ENCODE results near the gene NFIB. TPM values are rescaled to one million over a fixed set of nuclear protein-coding genes. Genes with fewer than 3 reads are reported as not detected.

The NFIB gene
- total RNA-seq, 2 experiments from 2014 or later = 13.7 to 25.1 TPM

DNA sequence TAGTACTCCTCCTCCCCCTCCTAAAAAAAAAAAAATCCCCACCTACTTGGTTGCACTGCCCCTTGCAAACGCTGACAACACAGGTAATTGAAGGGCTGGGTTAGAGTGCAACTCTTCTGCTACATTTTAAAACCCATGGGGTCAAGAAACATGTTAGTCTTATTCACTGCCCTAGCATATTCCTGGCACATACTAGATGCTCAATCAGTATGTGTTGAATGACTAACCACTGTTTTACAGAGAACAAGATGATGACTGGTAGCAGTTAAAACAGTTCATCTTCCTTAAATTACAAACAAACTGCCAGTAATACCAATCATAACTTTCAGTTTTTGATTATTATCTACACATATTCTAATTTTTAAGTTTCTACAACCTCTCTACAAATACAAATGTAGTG, 124.4 kb downstream of the NFIB start:
- H2AFZ ChIP-seq (ENCODE audit: low read length) = no peak overlapping the region
- H3K9me2 ChIP-seq (ENCODE audit: insufficient read depth, low read length) = no peaks in the 10 kb centered on the region
- ChIA-PET POLR2A (interaction anchor here (3.2 kb wide), 1 partner anchor 13 kb away, joined by 19 read pairs; no protein-coding TSS in a partner anchor), CTCF (ENCODE audit: unreplicated experiment) (no interaction called here)
- H3K79me2 ChIP-seq (ENCODE audit: insufficient read depth, low read depth, low read length) = no peaks in the 10 kb centered on the region
- DNase-seq (ENCODE audit: low spot score) = no peak
- TF ChIP-seq, protein P1, sequence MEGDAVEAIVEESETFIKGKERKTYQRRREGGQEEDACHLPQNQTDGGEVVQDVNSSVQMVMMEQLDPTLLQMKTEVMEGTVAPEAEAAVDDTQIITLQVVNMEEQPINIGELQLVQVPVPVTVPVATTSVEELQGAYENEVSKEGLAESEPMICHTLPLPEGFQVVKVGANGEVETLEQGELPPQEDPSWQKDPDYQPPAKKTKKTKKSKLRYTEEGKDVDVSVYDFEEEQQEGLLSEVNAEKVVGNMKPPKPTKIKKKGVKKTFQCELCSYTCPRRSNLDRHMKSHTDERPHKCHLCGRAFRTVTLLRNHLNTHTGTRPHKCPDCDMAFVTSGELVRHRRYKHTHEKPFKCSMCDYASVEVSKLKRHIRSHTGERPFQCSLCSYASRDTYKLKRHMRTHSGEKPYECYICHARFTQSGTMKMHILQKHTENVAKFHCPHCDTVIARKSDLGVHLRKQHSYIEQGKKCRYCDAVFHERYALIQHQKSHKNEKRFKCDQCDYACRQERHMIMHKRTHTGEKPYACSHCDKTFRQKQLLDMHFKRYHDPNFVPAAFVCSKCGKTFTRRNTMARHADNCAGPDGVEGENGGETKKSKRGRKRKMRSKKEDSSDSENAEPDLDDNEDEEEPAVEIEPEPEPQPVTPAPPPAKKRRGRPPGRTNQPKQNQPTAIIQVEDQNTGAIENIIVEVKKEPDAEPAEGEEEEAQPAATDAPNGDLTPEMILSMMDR (conservative IDR thresholded peaks at IDR 0.05; ENCODE audit: low read length) = no peak
- no peaks in the 10 kb centered on the region for H3K9me3 ChIP-seq (ENCODE audit: low read length)
- H3K4me2 ChIP-seq (ENCODE audit: low read length) = no peak overlapping the region
- no peak overlapping the region for H3K4me3 ChIP-seq (ENCODE audit: low read depth, low read length, poor library complexity, severe bottlenecking)
- peaks cover 19% of the 10 kb centered on the region for H3K4me1 ChIP-seq (ENCODE audit: insufficient read depth, low read length, poor library complexity, severe bottlenecking)
- H4K20me1 ChIP-seq (ENCODE audit: insufficient read depth, low read length) = no peaks in the 10 kb centered on the region
- no TSS peak for BruUV-seq (replicated peaks)
- H3K36me3 ChIP-seq (ENCODE audit: insufficient read depth, low read length) = no peaks in the 10 kb centered on the region
- intact Hi-C loops (cut with micrococcal nuclease; ENCODE audit: unreplicated experiment) = no loop called here
- no peak overlapping the region for H3K27ac ChIP-seq (ENCODE audit: low read depth, low read length, poor library complexity, severe bottlenecking)

DNA sequence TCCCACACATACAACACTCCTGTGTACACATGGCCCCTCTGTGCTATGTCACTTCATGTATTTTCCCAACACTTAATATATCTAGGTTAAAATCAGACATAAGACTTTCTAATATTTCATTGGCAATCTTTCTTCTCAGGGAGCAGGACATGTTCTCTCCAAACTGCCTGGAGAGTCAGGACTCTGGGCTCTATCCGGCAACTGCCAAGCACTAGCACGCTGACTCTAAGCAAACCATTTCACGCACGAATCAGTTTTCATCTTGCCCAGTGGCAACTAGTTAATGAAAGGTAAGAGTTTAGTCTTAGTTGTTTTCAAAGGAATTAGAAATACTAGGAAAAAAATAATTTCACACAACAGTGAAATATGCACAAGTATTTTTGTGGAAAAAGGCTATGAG, 124.8 kb downstream of the NFIB start:
- POLR2A ChIA-PET = no interaction called here
- Histone ChIP-seq H2AFZ (ENCODE audit: low read length) (no peak overlapping the region), H3K4me2 (ENCODE audit: low read length) (no peak overlapping the region), H4K20me1 (ENCODE audit: insufficient read depth, low read length) (no peaks in the 10 kb centered on the region), H3K9me3 (ENCODE audit: low read length) (no peaks in the 10 kb centered on the region), H3K36me3 (ENCODE audit: insufficient read depth, low read length) (no peaks in the 10 kb centered on the region), H3K4me3 (ENCODE audit: low read depth, low read length, poor library complexity, severe bottlenecking) (no peak overlapping the region), H3K4me1 (ENCODE audit: insufficient read depth, low read length, poor library complexity, severe bottlenecking) (peaks cover 15% of the 10 kb centered on the region), H3K27ac (ENCODE audit: low read depth, low read length, poor library complexity, severe bottlenecking) (no peak overlapping the region), H3K79me2 (ENCODE audit: insufficient read depth, low read depth, low read length) (no peaks in the 10 kb centered on the region), H3K9me2 (ENCODE audit: insufficient read depth, low read length) (no peaks in the 10 kb centered on the region)
- no peak for DNase-seq (ENCODE audit: low spot score)
- no TSS peak for BruUV-seq (replicated peaks)
- CTCF ChIA-PET (ENCODE audit: unreplicated experiment) = no interaction called here
- TF ChIP-seq, protein P1 (conservative IDR thresholded peaks at IDR 0.05; ENCODE audit: low read length) = no peak
- TF ChIP-seq EZH2phosphoT487 (IDR thresholded peaks at IDR 0.05; ENCODE audit: borderline replicate concordance, low read depth, low read length) = no peak
- intact Hi-C loops (cut with micrococcal nuclease; ENCODE audit: unreplicated experiment) = no loop called here

DNA sequence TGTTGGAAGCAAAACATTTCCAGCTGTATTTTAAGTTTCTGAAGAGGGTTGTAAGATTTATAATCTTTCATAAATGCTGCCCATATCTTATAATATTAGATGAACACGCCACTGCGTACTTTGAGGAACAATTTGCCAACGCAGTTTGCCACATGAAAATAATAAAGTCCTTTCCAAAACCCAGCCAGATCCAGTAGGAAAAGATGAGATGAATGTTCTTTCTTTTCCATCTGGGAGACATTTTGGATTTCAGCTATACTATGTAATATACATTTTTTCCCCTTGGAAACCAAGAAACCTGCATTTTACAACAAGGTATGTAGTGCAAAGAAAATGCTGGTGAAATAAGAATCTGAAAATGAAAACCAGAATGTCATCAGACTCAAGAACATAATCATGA, 125.4 kb downstream of the NFIB start:
- POLR2A ChIA-PET = no interaction called here
- no peaks in the 10 kb centered on the region for H3K9me3 ChIP-seq (ENCODE audit: low read length)
- BruUV-seq (replicated peaks) = no TSS peak
- H2AFZ ChIP-seq (ENCODE audit: low read length) = no peak overlapping the region
- TF ChIP-seq, protein P1 (conservative IDR thresholded peaks at IDR 0.05; ENCODE audit: low read length) = no peak
- no peak for TF ChIP-seq EZH2phosphoT487 (IDR thresholded peaks at IDR 0.05; ENCODE audit: borderline replicate concordance, low read depth, low read length)
- no peaks in the 10 kb centered on the region for H3K9me2 ChIP-seq (ENCODE audit: insufficient read depth, low read length)
- H3K4me3 ChIP-seq (ENCODE audit: low read depth, low read length, poor library complexity, severe bottlenecking) = no peak overlapping the region
- H3K36me3 ChIP-seq (ENCODE audit: insufficient read depth, low read length) = no peaks in the 10 kb centered on the region
- no peak for DNase-seq (ENCODE audit: low spot score)
- H3K79me2 ChIP-seq (ENCODE audit: insufficient read depth, low read depth, low read length) = no peaks in the 10 kb centered on the region
- no peak overlapping the region for H3K4me2 ChIP-seq (ENCODE audit: low read length)
- H3K4me1 ChIP-seq (ENCODE audit: insufficient read depth, low read length, poor library complexity, severe bottlenecking) = peaks cover 14% of the 10 kb centered on the region
- no peaks in the 10 kb centered on the region for H4K20me1 ChIP-seq (ENCODE audit: insufficient read depth, low read length)
- intact Hi-C loops (cut with micrococcal nuclease; ENCODE audit: unreplicated experiment) = no loop called here
- CTCF ChIA-PET (ENCODE audit: unreplicated experiment) = no interaction called here
- H3K27ac ChIP-seq (ENCODE audit: low read depth, low read length, poor library complexity, severe bottlenecking) = no peak overlapping the region
